DMS53 (cell line): ENCODE results near the gene CREB3L1.

Source experiments
- DNase-seq: peaks from one replicate; lab custom pipeline; 2025; lab: John Stamatoyannopoulos, UW

Gene CREB3L1

DNA sequence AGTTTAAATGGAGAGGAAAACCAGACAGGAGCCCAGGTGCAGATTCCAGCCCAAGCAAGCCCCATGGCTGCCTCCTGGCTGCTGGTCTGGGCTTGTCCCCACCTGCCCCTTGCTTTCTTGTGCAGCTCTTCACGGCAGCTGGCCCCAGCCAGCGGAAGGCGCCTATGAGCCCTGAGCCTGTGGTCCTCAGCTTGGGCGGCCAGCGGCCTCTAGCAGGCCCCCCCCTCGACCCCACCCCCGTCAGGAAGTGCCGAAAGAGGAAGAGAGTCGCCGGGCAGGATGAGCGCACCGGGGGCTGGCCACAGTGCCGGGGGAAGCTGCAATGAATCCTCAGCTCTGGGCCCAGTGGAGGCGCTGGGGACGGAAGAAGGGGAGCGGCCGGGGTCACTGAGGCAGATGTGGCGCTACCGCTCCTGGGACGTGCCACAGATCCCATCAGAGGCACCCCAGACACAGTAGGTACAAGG is 67.7 kb downstream of the CREB3L1 start:
- no peak for DNase-seq

DNA sequence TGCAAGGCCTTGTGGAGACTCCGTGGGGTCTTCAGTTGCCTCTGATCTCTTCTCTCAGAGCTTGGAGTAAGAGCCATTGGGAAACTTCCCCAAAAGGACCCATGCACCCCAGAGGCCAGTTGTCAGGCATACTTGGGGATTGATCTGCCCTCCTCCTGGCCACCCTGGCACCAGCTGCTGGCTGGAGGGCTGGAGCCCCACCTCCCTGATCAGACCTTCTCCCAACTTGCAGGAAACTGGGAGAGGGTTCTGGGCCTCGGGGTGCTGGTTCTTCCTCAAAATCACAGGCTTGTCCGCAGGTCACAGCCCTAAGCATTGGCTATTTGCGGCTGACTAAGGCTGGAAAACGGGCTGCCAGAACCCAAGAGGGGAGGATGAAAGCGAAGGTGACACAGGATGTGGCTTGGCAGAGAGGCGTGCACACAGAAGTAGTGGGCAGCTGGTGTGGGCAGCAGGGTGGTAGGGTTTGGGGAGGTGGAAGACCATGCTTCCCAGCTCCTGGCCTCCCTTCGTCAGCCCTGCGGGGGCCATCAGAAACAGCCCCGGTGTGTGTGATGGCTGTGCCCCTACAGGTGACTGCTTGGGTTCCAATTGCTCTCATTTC is 68.5 kb downstream of the CREB3L1 start:
- DNase-seq, result no peak

DNA sequence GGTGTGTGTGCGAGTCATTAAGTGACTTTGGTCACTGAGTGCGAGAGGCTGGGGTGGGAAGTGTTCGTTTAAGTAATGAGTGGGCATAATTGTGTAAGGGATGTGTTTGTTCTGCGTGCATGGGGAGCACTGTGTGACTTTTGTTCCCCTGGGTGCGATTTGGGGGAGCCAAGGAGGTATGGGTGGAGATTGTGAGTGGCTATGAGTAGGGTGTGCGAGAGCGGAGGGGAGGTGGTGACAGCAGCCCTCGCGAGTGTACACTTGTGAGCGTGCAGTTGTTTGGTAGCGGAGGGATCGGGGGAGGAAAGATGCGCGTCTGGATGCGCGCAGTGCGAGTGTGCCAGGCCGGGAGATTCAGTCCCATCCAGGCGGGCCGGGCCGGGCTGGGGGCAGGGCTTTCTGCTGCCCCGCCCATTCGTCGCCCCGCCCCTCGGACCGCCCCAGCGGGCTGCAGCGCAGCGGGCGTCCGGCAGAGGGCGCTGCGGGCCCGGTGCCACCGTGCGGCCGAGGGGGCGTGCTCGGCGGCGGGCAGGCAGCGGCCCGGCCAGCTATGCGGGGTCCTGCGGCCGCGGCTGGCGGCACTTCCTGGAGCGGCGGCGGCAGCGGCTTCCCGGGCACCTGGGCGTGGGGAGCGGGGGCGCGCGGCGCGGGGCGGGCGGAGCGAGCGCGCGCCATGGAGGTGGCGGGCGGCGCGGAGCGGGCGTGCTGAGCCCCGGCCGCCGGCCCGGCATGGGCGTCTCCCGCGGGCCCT is 69.6 kb downstream of the CREB3L1 start, which contains the start of gene DGKZ:
Gene DGKZ, plus strand, starts transcription at position 578 of the 751 bp plus-strand sequence. CDS start 197 bp downstream, outside the sequence.
- peak; percentile 88 for DNase-seq

DNA sequence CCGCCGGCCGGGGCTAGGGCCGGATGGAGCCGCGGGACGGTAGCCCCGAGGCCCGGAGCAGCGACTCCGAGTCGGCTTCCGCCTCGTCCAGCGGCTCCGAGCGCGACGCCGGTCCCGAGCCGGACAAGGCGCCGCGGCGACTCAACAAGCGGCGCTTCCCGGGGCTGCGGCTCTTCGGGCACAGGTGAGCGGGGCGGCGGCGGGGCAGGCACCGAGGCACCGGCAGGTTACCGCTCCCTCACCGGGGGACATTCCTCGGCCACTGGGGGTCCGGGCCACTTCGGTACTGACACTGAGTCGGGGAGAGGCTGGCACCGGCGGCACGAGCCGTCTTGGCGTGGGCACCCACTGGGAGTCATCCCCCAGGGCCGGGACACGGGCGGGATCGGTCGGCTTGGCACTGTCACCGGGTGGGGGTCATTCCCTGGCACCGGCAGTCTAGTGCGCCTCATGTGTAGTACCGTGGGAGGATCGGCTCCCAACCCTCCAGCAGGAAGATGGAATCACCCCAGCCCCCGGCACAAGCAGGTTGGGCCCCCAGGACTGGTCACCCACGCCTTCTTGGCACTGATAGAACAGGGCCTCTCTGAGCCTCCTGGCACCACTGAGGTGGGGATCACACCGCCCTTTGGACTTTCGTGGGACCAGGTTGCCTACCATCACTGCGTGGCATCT is 70.3 kb downstream of the CREB3L1 start:
- DNase-seq, result peak; percentile 36

DNA sequence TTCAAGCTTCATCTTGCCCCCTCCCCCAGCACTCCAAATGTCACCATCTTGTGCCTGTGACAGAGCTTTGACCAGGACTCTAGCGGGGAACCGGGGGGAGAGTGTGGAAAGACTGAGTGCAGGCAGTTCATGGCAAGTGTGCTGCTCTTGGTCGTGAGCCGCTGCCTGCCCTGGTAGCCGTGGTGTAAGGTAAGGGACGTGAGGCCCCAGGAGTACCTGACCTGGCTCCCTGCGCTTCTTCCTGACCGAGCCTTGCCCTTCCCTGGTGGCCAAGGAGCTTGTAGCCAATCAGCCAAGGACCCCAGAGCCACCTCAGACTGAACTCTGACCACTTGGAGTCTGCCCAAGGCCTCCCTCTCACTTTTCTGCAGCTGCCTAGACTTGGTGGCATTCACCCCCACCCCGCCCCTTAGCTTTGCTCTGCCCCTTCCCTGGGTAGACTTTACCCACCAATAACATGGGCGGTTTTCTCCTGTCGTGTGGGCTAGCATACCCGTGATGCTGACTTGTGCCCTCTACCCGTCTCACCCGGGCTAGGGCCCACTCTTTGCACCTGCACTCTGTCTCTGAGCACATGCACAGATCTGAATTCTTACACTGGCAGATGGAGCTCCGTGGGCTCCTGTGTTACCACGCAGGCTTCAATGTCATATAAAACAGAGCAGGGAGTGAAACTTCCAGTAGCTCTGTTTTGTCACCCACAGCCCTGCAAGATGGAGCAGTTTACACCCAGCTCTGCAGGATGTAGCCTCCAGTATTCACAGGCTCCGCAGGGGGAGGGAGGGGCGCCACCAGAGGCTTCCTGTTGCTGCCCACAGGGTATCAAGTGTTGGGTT is 71.3 kb downstream of the CREB3L1 start:
- DNase-seq, result no peak

DNA sequence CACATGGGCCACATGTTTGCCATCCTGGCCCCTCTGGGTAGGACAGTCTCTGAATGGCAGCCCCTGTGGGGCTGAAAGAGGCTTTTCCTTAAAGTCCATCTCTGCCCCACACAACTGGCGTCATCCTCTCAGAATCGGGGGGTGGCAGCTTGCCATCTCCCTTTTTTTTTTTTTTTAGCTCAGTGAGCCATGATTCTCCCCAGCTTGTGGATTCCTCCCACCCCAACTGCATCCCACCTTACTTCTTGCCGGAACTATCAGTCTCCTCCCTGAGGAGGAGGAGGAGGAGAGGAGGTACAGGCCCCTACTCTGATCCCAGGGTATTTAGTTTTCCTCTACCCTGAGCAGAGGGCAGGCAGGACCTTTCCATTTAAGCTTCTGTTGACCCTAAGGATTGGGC is 73.2 kb downstream of the CREB3L1 start:
- DNase-seq, result no peak

DNA sequence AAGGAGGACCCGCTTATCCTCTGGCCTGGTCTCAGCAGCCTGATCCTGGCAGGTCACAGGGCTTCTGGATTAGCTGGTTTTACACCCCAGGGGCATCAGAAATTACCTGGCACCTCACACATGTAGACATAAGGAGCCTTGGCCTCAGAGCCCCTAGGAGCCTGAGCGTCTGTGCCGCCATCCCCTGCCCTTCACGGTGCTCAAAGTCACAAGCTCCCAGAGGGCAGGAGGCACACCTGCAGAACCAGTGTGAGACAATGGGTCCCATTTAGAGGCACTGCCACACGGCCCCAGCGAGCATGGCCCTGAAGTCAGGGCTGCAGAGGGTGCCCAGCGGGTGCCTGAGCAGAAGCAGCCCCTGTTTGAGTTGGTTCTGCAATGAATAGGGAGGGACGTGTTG is 73.7 kb downstream of the CREB3L1 start:
- no peak for DNase-seq

DNA sequence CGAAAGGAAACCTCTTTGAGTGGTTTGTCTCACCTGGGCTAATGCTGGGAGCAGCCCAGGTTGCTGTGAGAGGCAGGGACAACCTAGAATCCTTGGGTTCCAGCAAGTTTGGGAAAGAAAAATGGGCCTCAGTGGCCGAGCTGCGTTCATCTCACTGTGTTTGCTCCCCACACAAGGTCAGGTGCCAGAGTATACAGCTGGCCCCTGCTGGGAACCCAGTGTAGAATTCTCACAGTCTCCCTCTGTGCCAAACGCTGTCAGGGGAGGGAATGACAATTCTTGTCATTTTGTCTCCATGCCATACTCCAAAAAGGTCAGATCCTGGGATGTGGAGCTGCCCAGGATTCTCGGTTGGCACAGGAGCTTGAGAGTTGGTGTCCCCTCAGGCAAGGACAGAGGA is 74.1 kb downstream of the CREB3L1 start:
- DNase-seq, result no peak

DNA sequence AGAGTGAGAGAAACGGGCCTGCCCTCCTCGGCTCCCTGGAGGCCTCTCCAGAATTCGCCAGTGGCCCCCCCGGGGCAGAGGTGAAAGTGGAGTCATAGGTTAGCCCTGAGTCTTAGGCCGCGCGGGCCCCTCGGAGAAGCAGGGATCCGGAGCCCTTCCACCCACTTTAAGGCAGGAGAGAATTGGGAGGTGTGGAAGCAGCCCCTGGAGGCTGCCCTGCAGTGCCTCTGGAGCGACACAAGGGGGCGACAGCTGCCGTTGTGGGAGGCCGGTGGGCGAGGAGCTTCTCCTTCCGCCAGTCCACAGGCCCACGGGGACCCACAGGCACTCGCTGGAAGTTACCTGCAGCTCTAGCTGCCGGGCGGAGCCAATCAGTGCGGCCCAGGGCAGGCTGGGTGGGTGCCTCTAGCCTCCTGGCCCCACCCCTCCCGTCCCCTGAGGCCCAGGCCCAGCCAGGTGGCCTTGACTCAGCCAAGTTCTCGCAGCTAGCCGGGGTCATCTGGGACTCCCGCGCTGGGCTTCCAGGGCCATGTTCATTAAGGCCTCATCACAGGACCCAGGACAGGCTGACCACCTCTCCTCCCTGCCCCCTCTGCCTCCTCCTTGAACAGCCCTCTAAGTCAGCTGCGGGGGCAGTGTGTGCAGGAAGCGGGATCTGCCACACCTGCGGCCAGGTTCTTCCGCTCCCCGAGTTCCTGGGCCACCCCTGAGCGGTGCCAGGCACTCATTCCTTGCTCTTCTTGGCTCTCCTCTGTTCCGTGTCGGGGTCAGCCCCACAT is 74.8 kb downstream of the CREB3L1 start:
- peak; percentile 27 for DNase-seq

DNA sequence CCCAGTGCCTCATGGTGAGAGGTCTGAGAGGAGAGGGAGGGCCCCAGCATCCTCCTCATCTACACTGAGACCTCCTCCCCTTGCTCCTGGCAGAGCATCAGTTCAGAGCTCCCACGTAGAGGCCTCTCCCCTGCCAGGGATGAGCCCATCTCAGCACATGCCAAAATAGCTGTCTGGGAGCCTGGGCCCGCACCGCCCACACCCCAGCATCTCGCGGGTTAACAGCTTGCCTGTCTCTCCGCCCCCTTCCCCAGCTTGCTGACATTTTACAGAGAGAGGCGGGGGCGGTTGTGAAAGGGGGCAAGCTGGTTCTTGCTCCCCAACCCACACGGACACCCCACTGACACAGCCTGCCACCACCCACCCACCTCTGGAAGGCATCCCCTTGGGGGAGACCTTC is 76.2 kb downstream of the CREB3L1 start:
- DNase-seq, result no peak

DNA sequence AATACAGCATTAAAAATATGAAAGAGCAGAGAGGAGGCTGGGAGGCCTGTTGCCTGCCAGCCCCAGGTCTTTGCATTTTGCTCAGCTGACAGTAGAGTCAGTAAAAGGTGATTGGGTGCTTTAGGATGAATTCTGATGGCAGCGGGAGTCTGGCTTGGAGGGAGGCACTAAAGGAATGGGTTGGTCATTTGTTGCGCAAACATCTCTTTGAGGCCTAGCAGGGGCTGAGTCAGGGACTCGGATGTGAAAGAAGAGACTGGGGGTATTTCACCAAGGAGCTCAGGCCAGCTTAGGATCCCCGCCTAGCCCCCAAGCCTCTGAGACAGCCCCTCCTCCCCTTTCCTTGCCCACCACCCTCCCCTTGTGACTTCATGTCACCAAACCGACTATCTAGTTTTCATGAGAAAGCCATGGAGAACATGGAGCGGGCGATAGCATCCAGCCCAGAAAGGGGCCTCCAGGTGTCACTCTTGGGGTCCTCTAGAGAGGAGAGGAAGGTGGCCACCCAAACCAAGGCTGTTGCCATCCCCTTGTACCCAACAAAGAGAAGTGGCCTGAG is 79.5 kb downstream of the CREB3L1 start:
- DNase-seq, result no peak

DNA sequence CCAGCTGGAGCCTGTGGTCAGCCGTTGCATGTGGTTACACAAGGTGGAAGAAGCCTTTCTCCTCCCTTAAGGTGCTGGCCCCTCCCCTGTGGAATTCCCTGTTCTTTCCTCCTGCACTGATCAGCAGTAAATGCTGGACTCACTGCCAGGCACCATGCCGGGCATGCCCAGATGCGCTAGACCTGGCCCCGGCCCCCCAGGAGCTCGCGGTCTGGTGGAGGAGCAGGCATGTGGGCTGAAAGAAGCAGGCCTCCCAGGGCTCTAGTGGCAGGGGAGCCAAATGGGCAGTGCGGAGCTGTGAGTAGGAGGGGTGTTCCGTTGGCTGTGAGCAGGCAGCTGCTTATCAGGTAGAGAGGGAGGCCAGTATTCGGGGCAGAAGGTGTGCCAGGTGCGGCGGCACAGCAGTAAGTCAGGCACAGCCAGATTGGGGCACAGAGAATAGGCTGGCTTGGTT is 80.0 kb downstream of the CREB3L1 start:
- no peak for DNase-seq

DNA sequence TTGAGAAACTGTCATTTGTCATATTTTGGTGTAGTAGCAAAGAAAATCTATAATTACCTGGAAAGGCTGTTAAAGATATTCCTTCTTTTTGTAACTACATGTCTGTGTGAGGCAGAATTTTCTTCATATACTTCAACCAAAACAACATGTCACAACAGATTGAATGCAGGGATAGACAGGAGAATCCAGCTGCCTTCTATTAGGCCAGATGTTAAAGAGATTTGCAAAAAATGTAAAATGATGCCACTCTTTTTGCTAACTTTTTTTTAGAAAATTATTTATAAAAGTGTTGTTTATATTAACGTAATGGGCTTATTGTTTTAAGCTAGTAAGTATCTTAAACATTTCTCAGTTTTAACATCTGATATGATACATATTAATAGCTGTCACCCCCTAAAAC is 82.5 kb downstream of the CREB3L1 start:
- DNase-seq, result no peak

DNA sequence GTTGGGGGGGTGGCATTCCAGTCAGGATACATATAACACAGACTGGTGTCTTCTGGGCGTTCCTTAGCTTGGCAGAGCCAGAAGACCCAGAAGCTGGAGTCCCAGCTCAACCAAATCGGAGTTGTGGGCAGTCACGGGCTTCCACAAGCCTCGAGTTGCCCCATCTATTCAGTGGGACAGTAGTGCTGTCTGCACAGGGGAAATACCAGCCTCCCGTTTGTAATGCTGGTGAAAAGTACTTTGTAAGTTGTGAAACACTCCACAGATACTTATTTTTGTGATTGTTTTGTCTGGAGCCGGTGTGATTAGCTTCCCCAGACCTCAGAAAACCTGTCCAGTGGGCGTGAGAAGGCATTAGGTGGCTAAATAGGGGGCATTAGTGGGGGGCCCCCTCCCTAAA is 83.4 kb downstream of the CREB3L1 start:
- DNase-seq, result no peak

DNA sequence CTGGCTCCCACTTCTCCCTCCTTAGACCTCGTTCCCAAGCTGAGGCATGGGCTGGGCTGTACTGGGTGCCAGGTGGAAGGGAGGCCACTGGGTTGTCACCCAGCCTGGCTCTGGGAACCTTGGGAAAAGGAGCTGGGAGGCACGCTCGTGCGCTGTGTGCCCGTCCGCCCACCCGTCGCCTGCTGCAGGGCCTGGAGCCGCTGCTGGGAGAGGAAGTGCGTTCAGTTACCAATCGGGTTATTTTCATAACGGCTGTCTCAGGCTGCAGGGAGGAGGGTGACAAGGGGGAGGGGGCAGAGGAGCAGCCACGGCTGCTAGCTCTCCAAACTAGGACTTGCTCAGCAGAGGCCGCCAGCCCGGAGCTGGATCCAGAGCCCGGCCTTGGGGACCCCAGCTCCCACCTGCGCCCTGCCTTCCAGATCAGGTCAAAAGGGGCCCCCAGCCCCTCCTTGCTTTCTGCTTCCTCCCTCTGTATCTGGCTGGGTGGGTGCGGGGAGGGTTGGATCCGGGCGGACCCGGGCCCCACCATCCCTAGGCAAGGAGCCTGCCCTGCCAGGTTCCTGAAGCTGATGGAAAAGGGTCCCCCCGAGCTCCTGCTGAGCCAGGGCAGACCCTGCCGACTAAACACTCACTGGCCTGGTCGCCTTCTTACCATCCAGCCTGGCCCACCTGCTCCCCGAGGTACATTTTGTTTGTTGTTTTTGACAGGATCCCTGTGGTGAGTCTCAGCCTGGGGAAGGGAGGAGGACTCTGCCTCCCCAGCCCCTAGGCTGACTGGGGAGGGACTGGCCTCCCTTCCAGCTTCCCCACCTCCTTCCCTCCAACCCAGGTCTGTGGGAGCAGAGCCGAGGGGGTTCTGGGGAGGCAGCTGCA is 84.1 kb downstream of the CREB3L1 start:
- DNase-seq, result no peak

DNA sequence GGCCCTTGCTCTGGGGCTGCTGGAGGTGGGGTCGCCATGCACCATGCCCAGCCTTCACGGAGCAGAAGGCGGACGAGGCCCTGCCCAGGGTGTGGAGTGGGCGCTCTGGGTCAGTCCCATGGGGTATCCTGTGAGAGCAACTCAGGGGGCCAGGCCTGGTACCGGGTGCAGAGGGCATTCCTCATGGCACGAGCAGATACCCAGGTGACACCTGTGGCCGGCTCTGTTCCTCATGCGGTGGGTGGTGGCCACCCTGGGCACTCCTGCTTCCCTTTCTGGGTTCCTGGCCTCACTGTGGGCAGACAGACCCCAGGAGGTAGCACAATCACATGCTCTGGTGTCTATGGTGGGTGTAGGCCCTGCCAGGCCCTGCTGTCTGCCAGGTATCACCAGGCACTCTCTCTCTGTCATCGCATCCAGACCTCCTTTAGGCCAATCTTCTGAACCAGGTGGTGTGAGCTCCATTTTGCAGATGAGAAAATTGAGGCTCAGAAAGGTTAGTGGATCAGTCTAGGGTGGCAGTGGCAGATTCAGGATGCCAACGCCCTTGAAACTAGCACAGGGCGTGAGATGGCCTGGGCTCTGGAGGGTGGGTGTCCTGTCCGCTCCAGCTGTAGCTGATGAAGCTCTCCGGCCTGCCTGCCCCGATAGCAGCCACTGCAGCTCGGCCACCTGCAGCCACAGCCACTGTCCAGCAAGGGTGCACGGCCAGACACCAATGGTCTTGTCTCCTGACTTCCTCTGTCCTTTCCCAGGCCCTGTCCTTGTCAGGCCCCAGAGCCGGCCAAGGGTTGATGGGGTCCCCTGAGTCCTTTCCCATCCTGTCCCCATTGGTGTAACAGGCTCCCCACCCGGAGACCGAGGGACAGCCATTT is 84.9 kb downstream of the CREB3L1 start:
- no peak for DNase-seq

DNA sequence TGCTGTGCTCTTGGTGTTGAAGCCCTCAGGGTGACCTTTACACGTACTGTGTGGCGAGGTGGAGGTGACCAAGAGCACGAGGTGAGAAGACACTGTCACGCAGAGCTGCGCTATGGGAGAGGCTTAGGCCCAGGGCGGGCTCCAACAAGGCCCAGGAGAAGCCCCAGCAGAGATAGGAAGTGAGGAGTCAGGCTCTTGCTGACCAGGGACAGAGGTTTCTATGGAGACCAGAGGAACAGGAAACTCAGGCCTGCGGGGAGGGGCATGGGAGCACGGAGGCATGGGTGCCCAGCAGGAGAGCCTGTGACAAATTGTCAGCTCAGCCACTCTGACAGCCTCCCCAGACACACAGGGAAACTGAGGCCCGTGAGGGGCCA is 85.6 kb downstream of the CREB3L1 start:
- peak; percentile 91 for DNase-seq

DNA sequence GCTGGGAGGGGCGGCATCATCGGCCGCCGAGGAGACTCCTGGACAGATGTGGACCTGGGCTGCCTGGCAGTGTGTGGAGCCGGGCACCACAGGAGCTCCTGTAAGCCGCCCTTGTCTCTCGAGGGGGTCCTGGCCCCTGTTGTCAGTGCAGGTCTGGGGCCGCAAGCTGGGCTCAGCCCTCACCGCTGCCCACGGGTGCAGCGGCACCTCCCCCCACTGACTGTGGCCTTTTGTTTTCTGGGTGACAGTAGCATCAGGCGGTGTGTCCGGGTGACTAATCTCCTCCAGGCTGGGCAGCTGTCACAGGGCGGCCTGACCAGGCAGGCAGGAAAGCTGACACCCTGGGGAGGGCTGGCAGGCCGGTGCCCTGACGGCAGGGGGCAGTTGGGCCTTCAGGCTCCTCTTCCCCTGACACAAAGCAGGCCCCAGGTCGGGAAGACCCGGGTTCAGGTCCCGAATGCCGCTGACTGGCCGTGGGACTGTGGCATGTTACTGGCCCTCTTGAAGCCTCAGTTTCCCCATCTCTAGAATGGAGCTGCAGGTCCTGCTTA is 86.1 kb downstream of the CREB3L1 start:
- DNase-seq, result peak; percentile 85

DNA sequence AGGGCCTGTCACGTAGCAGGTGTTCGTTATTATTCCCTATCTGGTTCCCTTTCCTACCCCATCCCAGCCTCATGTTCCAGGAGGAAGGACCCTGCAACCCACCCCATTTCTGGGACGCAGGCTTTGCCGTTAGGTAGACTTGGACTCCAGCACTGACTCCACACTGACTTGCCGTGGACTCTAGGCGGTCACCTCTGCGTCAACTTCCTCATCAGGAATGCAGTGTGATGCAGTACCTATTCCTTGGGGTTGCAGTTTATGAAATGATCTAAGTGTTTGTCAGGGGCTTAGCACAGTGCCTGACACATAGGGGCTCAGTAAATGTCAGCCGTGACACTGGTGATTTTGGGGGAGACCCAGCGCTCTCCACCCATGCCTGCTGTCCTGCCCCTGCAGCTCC is 86.6 kb downstream of the CREB3L1 start:
- DNase-seq, result no peak
